PFSK-1 (cell line): Measurements from ENCODE around the gene HBE1.

Experiments
- POLR2AphosphoS5 ChIP-seq: IDR thresholded peaks from 2 replicates; pipeline ENCODE4 v1.6.1; 2012; ENCODE audit warnings: low read depth, mild to moderate bottlenecking, control low read depth, low read length, moderate library complexity
- SIN3A ChIP-seq: IDR thresholded peaks from 2 replicates; pipeline ENCODE4 v1.6.1; 2012; ENCODE audit warnings: mild to moderate bottlenecking, low read length, moderate library complexity, borderline replicate concordance; ENCODE audit not compliant: insufficient read depth

- no peak for TF ChIP-seq POLR2AphosphoS5
- no peak for TF ChIP-seq SIN3A
Measured at GRCh38 chr11:5272395-5273017, 2.8 kb upstream of the HBE1 start.
